Measurements from ENCODE around the gene VAV2. TPM values are rescaled to one million over a fixed set of nuclear protein-coding genes. Genes with fewer than 3 reads are reported as not detected.
A peak's percentile ranks its signal among the peaks of the same experiment; 100 is the strongest.

The VAV2 gene
- total and polyA plus RNA-seq, 11 donors = 3.3 to 9.9 (median 5.3) TPM

GRCh38 chr9:133939845-133940244 lies 52.3 kb downstream of the VAV2 start:
- H3K4me1 ChIP-seq = peaks cover 0 to 19% (median 9%) of the 10 kb centered on the region in 12 donors
- no peak overlapping the region for H3K27ac ChIP-seq
- no peak for ATAC-seq
- intact Hi-C loops (cut with DNase I) = no loop called here
- TF ChIP-seq, protein P1, sequence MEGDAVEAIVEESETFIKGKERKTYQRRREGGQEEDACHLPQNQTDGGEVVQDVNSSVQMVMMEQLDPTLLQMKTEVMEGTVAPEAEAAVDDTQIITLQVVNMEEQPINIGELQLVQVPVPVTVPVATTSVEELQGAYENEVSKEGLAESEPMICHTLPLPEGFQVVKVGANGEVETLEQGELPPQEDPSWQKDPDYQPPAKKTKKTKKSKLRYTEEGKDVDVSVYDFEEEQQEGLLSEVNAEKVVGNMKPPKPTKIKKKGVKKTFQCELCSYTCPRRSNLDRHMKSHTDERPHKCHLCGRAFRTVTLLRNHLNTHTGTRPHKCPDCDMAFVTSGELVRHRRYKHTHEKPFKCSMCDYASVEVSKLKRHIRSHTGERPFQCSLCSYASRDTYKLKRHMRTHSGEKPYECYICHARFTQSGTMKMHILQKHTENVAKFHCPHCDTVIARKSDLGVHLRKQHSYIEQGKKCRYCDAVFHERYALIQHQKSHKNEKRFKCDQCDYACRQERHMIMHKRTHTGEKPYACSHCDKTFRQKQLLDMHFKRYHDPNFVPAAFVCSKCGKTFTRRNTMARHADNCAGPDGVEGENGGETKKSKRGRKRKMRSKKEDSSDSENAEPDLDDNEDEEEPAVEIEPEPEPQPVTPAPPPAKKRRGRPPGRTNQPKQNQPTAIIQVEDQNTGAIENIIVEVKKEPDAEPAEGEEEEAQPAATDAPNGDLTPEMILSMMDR (IDR thresholded peaks at IDR 0.05) = no peak
- no peak for TF ChIP-seq POLR2A (IDR thresholded peaks at IDR 0.05)
- peak in 1 of 5 donors; percentile 44 for DNase-seq
- H3K27me3 ChIP-seq = no peaks in the 10 kb centered on the region
- peaks cover 0 to 7% (median 0%) of the 10 kb centered on the region in 9 donors for H3K36me3 ChIP-seq
- no peak overlapping the region for H3K4me3 ChIP-seq
- 90 to 97% (median 96%) methylated on average over 11 to 12 of the region's 12 CpGs; no CpG with 5 or more reads in 1 of the 4 donors for WGBS, 4 donors
- H3K9me3 ChIP-seq = no peaks in the 10 kb centered on the region

DNA sequence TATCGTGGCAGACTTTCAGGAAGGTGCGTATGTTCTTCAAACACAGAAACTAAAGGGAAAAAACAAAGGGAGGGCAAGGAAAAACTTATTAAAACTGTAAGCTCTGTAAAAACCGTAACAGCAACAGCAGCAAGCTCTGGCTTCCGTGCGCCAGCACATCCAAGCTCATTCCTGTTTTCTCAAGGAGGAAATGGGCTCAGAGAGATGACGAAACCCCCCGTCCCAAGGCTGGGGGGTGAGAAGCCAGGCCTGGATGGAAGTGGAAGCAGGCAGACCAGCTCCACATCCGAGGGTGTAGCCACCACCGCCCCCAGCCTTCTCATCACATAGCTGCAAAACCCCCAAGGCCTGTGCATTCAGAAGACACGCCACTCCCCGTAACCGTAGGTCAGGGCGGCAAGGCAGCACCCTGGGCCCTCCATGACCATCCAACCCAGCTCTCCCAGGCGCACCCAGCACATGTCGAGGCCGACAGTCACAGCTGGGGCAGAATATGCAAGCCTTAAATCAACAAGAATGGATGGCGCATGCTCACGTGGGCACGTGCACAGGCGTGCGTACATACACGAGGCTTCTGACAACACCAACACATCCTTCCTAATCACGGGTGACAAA lies 52.8 kb downstream of the VAV2 start:
- WGBS, 4 donors = 88 to 91% (median 90%) methylated on average over 13 to 23 of the region's 23 CpGs
- DNase-seq (peak in 1 of 5 donors; percentile 22), ATAC-seq (no peak)
- Histone ChIP-seq H3K27ac (no peak overlapping the region), H3K36me3 (peaks cover 0 to 7% (median 0%) of the 10 kb centered on the region in 9 donors), H3K9me3 (no peaks in the 10 kb centered on the region), H3K27me3 (no peaks in the 10 kb centered on the region), H3K4me3 (no peak overlapping the region), H3K4me1 (peaks cover 0 to 21% (median 8%) of the 10 kb centered on the region in 12 donors)
- TF ChIP-seq POLR2A (IDR thresholded peaks at IDR 0.05) = no peak
- TF ChIP-seq, protein P1 (IDR thresholded peaks at IDR 0.05) = no peak
- intact Hi-C loops (cut with DNase I) = no loop called here

DNA sequence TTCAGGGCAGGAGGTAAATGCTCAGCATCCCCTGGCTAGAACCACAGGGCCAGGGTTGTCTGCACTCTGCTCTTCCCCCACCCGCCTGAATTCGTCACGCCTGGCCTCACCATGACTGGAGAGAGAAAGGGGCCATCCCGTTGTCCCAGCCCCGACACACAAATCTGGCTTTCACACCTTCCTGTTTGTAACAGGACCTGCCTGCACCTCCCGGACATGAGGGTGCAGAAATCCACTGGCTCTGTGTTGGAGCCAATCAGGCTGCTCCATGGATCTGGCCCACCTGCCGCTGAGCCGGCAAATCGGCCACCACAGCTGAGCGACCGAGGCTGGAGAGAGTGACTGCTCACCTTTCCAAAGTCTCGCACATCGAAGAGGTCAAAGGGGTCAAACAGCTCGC lies 53.4 kb downstream of the VAV2 start:
- no peak overlapping the region for H3K27ac ChIP-seq
- TF ChIP-seq, protein P1 (IDR thresholded peaks at IDR 0.05) = no peak
- no peak for TF ChIP-seq POLR2A (IDR thresholded peaks at IDR 0.05)
- ATAC-seq (no peak), DNase-seq (no peak)
- no peaks in the 10 kb centered on the region for H3K9me3 ChIP-seq
- intact Hi-C loops (cut with DNase I) = no loop called here
- WGBS, 4 donors = 89 to 94% (median 92%) methylated on average over 14 of the region's 14 CpGs
- H3K4me3 ChIP-seq = no peak overlapping the region
- H3K4me1 ChIP-seq = peaks cover 0 to 22% (median 8%) of the 10 kb centered on the region in 12 donors
- peaks cover 0 to 7% (median 0%) of the 10 kb centered on the region in 9 donors for H3K36me3 ChIP-seq
- no peaks in the 10 kb centered on the region for H3K27me3 ChIP-seq

GRCh38 chr9:133938086-133938485 lies 54.0 kb downstream of the VAV2 start:
- H3K9me3 ChIP-seq = no peaks in the 10 kb centered on the region
- ATAC-seq (no peak), DNase-seq (no peak)
- no peak overlapping the region for H3K4me3 ChIP-seq
- peaks cover 0 to 7% (median 0%) of the 10 kb centered on the region in 9 donors for H3K36me3 ChIP-seq
- peaks cover 0 to 22% (median 8%) of the 10 kb centered on the region in 12 donors for H3K4me1 ChIP-seq
- 94 to 97% (median 95%) methylated on average over 10 of the region's 10 CpGs for WGBS, 4 donors
- intact Hi-C loops (cut with DNase I) = no loop called here
- H3K27ac ChIP-seq = no peak overlapping the region
- H3K27me3 ChIP-seq = no peaks in the 10 kb centered on the region
- no peak for TF ChIP-seq POLR2A (IDR thresholded peaks at IDR 0.05)
- TF ChIP-seq, protein P1 (IDR thresholded peaks at IDR 0.05) = no peak

Data from heart left ventricle (tissue), 16 donors.